Fibroblast of lung (primary cell): ENCODE results near the gene SERPINB13. TPM values are rescaled to one million over a fixed set of nuclear protein-coding genes. Genes with fewer than 3 reads are reported as not detected.

Source experiments
- DNase-seq, 2 donors: peaks; one replicate each; pipeline versions ENCODE4 v3.0.0 to v3.0.0-alpha.2; 2010; ENCODE audit warnings: low read depth in 2 of 2
- H2AFZ ChIP-seq: 2 replicates; pipeline ENCODE4 v1.5.1; 2012; ENCODE audit warnings: low read length, control low read depth, inconsistent platforms
- H3K27ac ChIP-seq: 2 replicates; pipeline ENCODE4 v1.5.1; 2011; ENCODE audit warnings: low read length, control low read depth; ENCODE audit not compliant: insufficient read depth
- H3K27me3 ChIP-seq: 2 replicates; pipeline ENCODE4 v1.5.1; 2011; ENCODE audit warnings: mild to moderate bottlenecking, low read length; ENCODE audit not compliant: control insufficient read depth, insufficient read depth
- H3K36me3 ChIP-seq: 2 replicates; pipeline ENCODE4 v1.5.1; 2011; ENCODE audit warnings: low read length; ENCODE audit not compliant: control insufficient read depth, insufficient read depth
- H3K4me1 ChIP-seq: 2 replicates; pipeline ENCODE4 v1.5.1; 2011; ENCODE audit warnings: low read length; ENCODE audit not compliant: control insufficient read depth, insufficient read depth; ENCODE audit errors: extremely low read depth
- H3K4me2 ChIP-seq: 2 replicates; pipeline ENCODE4 v1.5.1; 2011; ENCODE audit warnings: low read length, control low read depth; ENCODE audit not compliant: insufficient read depth; ENCODE audit errors: extremely low read depth
- H3K4me3 ChIP-seq, 4 experiments: fragments of 200-600 bp in 1 of 4; sonication (generic) in 1 of 4; replicated peaks in 1 of 4; 2 replicates each; pipeline ENCODE4 v1.5.1; 2011 to 2016; ENCODE audit warnings: low read length in 4 of 4, low read depth in 3 of 4, mild to moderate bottlenecking in 3 of 4, control low read depth in 2 of 4, inconsistent platforms in 1 of 4, mixed read lengths in 1 of 4; ENCODE audit not compliant: insufficient read depth in 1 of 4; ENCODE audit errors: control extremely low read depth in 1 of 4
- H3K79me2 ChIP-seq: 2 replicates; pipeline ENCODE4 v1.5.1; 2012; ENCODE audit warnings: mild to moderate bottlenecking, low read length, inconsistent platforms; ENCODE audit not compliant: control insufficient read depth, insufficient read depth
- H3K9ac ChIP-seq: 2 replicates; pipeline ENCODE4 v1.5.1; 2011; ENCODE audit warnings: mild to moderate bottlenecking, low read length, control low read depth; ENCODE audit not compliant: insufficient read depth
- H3K9me3 ChIP-seq: 2 replicates; pipeline ENCODE4 v1.5.1; 2012; ENCODE audit warnings: low read depth, low read length; ENCODE audit not compliant: control insufficient read depth, insufficient read depth
- H4K20me1 ChIP-seq: 2 replicates; pipeline ENCODE4 v1.5.1; 2011; ENCODE audit warnings: low read length; ENCODE audit not compliant: control insufficient read depth, insufficient read depth; ENCODE audit errors: extremely low read depth
- EZH2 ChIP-seq: IDR thresholded peaks from 2 replicates; pipeline ENCODE4 v1.5.1; 2012; ENCODE audit warnings: low read length, control low read depth, mild to moderate bottlenecking; ENCODE audit errors: missing control alignments
- polyA plus RNA-seq, 2 donors: library from polyadenylated mRNA; depleted of rRNA in 1 of 2; stranded (reverse) in 1 of 2; unstranded in 1 of 2; fragments of >200 nt; gene quantifications; 2 replicates each; pipeline ENCODE4 v1.2.1, GENCODE V29; 2011 to 2012; ENCODE audit warnings: missing spikeins in 1 of 2
- total RNA-seq: library from RNA; depleted of rRNA; stranded (reverse); fragments of >200 nt; gene quantifications from 2 replicates; pipeline ENCODE4 v1.2.1, GENCODE V29; 2014
- TF ChIP-seq, protein P1 (sequence below), 2 donors: IDR thresholded peaks in 1 of 2; conservative IDR thresholded peaks in 1 of 2; 1 replicate in 1 of 2; 2 replicates in 1 of 2; pipeline ENCODE4 v1.5.1; 2011 to 2012; ENCODE audit warnings: low read length in 2 of 2, control low read depth in 1 of 2, inconsistent platforms in 1 of 2, low read depth in 1 of 2, mild to moderate bottlenecking in 1 of 2

SERPINB13 gene
- total and polyA plus RNA-seq, 2 donors (not counting 1 experiment from before 2014, with no cell fraction given) = not detected

DNA sequence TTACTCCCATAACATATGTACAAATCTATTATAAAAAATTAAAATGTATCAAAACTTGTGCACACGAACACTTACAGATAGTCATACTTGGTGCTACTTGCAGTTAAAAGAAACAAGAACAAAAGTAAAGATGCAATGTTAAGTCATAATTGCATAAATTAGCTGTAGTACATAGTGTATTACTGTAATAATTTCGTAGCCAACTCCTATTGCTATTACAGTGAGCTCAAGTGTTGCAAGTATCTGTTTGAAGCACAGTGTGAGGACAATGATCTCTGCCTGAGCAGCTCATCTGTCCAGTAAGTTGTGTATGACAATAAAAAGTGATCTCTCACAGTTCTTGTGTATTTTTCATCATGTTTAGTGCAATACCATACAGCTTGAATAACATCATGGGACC is 7.5 kb upstream of the SERPINB13 start:
- no peaks in the 10 kb centered on the region for H3K79me2 ChIP-seq
- no peaks in the 10 kb centered on the region for H3K4me1 ChIP-seq
- H3K36me3 ChIP-seq = no peaks in the 10 kb centered on the region
- no peak overlapping the region for H3K4me3 ChIP-seq
- H3K4me2 ChIP-seq = no peak overlapping the region
- H4K20me1 ChIP-seq = no peaks in the 10 kb centered on the region
- no peaks in the 10 kb centered on the region for H3K27me3 ChIP-seq
- no peaks in the 10 kb centered on the region for H3K9me3 ChIP-seq
- no peak for DNase-seq
- H3K27ac ChIP-seq = no peak overlapping the region
- no peak for TF ChIP-seq EZH2
- TF ChIP-seq, protein P1, sequence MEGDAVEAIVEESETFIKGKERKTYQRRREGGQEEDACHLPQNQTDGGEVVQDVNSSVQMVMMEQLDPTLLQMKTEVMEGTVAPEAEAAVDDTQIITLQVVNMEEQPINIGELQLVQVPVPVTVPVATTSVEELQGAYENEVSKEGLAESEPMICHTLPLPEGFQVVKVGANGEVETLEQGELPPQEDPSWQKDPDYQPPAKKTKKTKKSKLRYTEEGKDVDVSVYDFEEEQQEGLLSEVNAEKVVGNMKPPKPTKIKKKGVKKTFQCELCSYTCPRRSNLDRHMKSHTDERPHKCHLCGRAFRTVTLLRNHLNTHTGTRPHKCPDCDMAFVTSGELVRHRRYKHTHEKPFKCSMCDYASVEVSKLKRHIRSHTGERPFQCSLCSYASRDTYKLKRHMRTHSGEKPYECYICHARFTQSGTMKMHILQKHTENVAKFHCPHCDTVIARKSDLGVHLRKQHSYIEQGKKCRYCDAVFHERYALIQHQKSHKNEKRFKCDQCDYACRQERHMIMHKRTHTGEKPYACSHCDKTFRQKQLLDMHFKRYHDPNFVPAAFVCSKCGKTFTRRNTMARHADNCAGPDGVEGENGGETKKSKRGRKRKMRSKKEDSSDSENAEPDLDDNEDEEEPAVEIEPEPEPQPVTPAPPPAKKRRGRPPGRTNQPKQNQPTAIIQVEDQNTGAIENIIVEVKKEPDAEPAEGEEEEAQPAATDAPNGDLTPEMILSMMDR (conservative IDR thresholded peaks at IDR 0.05 in 1 of 2, IDR thresholded peaks at IDR 0.05 in 1 of 2; ENCODE audit: low read depth in 1 of 2, low read length in 2 of 2) = no peak
- H2AFZ ChIP-seq = no peak overlapping the region
- no peak overlapping the region for H3K9ac ChIP-seq

GRCh38 chr18:63585988-63586387 is 1.2 kb upstream of the SERPINB13 start:
- Histone ChIP-seq H3K79me2 (no peaks in the 10 kb centered on the region), H3K27me3 (no peaks in the 10 kb centered on the region), H3K4me1 (no peaks in the 10 kb centered on the region), H3K36me3 (no peaks in the 10 kb centered on the region), H3K9me3 (no peaks in the 10 kb centered on the region), H4K20me1 (no peaks in the 10 kb centered on the region), H3K4me3 (no peak overlapping the region), H3K27ac (no peak overlapping the region), H2AFZ (no peak overlapping the region), H3K4me2 (no peak overlapping the region), H3K9ac (no peak overlapping the region)
- DNase-seq = no peak
- TF ChIP-seq, protein P1 (conservative IDR thresholded peaks at IDR 0.05 in 1 of 2, IDR thresholded peaks at IDR 0.05 in 1 of 2; ENCODE audit: low read depth in 1 of 2, low read length in 2 of 2) = no peak
- no peak for TF ChIP-seq EZH2

DNA sequence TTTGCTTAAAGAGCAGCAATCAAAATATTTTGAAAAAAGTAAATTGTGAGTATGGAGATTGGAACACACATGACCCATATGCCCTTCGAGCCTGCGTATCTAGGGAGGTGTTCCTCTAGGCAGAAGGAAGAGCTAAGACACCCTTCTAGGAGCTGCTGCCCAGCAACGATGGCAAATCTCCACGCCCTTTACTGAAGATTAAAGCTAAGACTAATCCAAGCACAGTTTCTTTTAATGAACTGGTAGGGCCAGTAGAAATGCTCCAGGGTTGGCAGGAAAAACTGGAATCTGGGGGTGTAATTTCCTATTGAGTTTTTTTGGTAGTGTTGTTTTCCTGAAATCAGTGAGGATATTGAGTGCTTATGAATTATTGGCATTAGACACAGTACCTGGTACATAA is 712 bp upstream of the SERPINB13 start:
- H4K20me1 ChIP-seq = no peaks in the 10 kb centered on the region
- no peak overlapping the region for H3K27ac ChIP-seq
- H3K9me3 ChIP-seq = no peaks in the 10 kb centered on the region
- H3K9ac ChIP-seq = no peak overlapping the region
- H3K36me3 ChIP-seq = no peaks in the 10 kb centered on the region
- no peaks in the 10 kb centered on the region for H3K79me2 ChIP-seq
- TF ChIP-seq, protein P1 (conservative IDR thresholded peaks at IDR 0.05 in 1 of 2, IDR thresholded peaks at IDR 0.05 in 1 of 2; ENCODE audit: low read depth in 1 of 2, low read length in 2 of 2) = no peak
- TF ChIP-seq EZH2 = no peak
- DNase-seq = no peak
- no peak overlapping the region for H3K4me3 ChIP-seq
- H3K4me1 ChIP-seq = no peaks in the 10 kb centered on the region
- H3K27me3 ChIP-seq = no peaks in the 10 kb centered on the region
- H3K4me2 ChIP-seq = no peak overlapping the region
- no peak overlapping the region for H2AFZ ChIP-seq
